ENCODE data around the gene RAB37. TPM values are rescaled to one million over a fixed set of nuclear protein-coding genes. Genes with fewer than 3 reads are reported as not detected.

RAB37 gene
- total and polyA plus RNA-seq, 9 of the 15 experiments (the other 6 are each of a cell fraction or from before 2014, with no cell fraction given): 0.03 to 0.27 (median 0.11) TPM; not detected in 4

DNA sequence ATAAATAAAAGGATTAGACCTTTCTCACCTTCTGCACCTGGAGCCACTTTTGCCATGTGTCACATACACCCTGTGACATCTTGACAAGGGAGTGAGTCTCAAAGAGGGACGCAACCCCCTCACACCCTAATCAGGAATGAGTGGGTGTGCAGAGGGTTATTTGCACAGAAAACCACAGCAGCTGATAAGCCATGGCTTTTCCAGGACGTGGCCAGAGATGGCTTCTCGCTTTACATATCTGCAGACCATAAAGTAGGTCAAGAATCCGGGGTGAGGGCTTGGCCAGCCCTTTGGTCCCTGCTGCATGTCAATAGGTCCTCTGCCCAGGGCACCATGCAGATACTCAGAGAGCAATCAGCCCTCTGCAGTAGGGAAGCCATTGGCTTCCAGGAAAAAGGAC lies 21.9 kb upstream of the RAB37 start (continued):
- TF ChIP-seq, protein P1, sequence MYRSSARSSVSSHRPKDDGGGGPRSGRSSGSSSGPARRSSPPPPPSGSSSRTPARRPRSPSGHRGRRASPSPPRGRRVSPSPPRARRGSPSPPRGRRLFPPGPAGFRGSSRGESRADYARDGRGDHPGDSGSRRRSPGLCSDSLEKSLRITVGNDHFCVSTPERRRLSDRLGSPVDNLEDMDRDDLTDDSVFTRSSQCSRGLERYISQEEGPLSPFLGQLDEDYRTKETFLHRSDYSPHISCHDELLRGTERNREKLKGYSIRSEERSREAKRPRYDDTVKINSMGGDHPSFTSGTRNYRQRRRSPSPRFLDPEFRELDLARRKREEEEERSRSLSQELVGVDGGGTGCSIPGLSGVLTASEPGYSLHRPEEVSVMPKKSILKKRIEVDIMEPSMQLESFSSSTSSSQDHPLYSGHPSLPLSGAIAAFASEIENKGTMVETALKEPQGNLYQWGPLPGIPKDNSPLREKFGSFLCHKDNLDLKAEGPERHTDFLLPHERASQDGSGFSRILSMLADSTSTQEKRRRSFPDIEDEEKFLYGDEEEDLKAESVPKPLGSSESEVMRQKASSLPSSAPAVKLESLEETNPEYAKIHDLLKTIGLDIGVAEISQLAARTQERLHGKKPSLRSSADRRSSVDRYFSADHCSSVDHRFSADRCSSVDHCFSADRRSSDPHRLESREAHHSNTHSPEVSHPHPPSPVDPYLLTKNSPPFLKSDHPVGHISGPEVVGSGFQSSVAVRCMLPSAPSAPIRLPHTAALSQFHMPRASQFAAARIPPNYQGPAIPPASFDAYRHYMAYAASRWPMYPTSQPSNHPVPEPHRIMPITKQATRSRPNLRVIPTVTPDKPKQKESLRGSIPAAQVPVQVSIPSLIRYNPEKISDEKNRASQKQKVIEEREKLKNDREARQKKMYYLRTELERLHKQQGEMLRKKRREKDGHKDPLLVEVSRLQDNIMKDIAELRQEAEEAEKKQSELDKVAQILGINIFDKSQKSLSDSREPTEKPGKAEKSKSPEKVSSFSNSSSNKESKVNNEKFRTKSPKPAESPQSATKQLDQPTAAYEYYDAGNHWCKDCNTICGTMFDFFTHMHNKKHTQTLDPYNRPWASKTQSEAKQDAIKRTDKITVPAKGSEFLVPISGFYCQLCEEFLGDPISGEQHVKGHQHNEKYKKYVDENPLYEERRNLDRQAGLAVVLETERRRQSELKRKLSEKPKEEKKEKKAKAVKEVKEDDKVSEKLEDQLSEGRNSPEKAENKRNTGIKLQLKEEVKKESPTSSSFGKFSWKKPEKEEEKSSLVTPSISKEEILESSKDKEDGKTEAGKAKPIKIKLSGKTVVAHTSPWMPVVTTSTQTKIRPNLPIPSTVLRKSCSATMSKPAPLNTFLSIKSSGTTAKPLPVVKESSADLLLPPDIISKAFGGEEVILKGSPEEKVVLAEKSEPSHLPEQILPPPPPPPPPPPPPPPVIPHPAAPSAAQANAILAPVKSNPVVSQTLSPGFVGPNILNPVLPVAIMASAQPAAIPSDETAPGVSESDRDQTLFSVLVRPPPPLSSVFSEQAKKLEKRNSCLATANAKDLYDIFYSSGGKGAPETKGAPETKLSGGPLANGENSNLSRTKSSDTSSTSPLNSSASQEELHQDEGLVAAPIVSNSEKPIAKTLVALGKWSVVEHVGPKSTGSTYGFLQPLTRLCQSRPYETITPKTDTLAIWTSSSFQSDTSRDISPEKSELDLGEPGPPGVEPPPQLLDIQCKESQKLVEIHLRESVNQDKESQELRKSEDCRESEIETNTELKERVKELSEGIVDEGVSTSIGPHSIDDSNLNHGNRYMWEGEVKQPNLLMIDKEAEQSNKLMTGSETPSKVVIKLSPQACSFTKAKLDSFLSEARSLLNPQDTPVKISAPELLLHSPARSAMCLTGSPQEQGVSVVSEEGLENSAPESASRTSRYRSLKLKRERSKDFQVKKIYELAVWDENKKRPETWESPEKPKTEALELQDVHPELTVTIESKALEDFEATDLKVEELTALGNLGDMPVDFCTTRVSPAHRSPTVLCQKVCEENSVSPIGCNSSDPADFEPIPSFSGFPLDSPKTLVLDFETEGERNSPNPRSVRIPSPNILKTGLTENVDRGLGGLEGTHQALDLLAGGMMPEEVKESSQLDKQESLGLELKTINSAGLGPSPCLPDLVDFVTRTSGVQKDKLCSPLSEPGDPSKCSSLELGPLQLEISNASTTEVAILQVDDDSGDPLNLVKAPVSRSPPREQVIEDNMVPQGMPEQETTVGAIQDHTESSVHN (IDR thresholded peaks at IDR 0.05; ENCODE audit: borderline replicate concordance in 1 of 2, low read depth in 1 of 2): peak in 1 of 2 experiments; percentile 39; a peak in 1 of 4 replicates
- TF ChIP-seq MEIS2 (IDR thresholded peaks at IDR 0.05; ENCODE audit: partially characterized antibody): peak; percentile 82
- peak; percentile 85 for TF ChIP-seq HDAC2 (IDR thresholded peaks at IDR 0.05)
- TF ChIP-seq MAZ (CRISPR knock-in tag; conservative IDR thresholded peaks at IDR 0.05 in 1 of 2, IDR thresholded peaks at IDR 0.05 in 1 of 2): peak; percentile 21 to 83; a peak in 3 of 4 replicates
- TF ChIP-seq EGR1 (conservative IDR thresholded peaks at IDR 0.05): peak; percentile 96
- TF ChIP-seq ZEB2 (IDR thresholded peaks at IDR 0.05): peak; percentile 83
- peak in 1 of 2 experiments; percentile 92; a peak in 2 of 4 replicates for TF ChIP-seq TBL1XR1 (IDR thresholded peaks at IDR 0.05; ENCODE audit: low read length in 2 of 2)
- TF ChIP-seq ZFP36 (IDR thresholded peaks at IDR 0.05; ENCODE audit: low read depth, low read length, partially characterized antibody): peak; percentile 44
- peak; percentile 79 for TF ChIP-seq BHLHE40 (IDR thresholded peaks at IDR 0.05; ENCODE audit: low read length)
- 0 out of 2 replicates have a peak, but pooled peaks have one; percentile 28 for TF ChIP-seq ETV1 (tag; conservative IDR thresholded peaks at IDR 0.05; ENCODE audit: low read depth)
- TF ChIP-seq SMARCA4 (IDR thresholded peaks at IDR 0.05): peak; percentile 85
- TF ChIP-seq MYC (IDR thresholded peaks at IDR 0.05; ENCODE audit: low read depth, low read length): peak; percentile 55; the same call in 1 of the 2 replicates
- no peak for TF ChIP-seq MYC (CRISPR knock-in tag; IDR thresholded peaks at IDR 0.05; ENCODE audit: borderline replicate concordance, low read depth)
- peak; percentile 67; the same call in 1 of the 2 replicates for TF ChIP-seq MEF2D (tag; conservative IDR thresholded peaks at IDR 0.05; ENCODE audit: low read depth)
- TF ChIP-seq ZFP30 (CRISPR knock-in tag; IDR thresholded peaks at IDR 0.05; ENCODE audit: borderline replicate concordance): no peak
- peak; percentile 71 for TF ChIP-seq FOSL1 (tag; conservative IDR thresholded peaks at IDR 0.05)
- TF ChIP-seq HMG20A (CRISPR knock-in tag; conservative IDR thresholded peaks at IDR 0.05): 0 out of 2 replicates have a peak, but pooled peaks have one; percentile 56
- no peak for TF ChIP-seq TBP (optimal IDR thresholded peaks at IDR 0.05; ENCODE audit: low read depth, low read length)
- TF ChIP-seq ZNF780A (CRISPR knock-in tag; IDR thresholded peaks at IDR 0.05): no peak
- TF ChIP-seq, protein P2, sequence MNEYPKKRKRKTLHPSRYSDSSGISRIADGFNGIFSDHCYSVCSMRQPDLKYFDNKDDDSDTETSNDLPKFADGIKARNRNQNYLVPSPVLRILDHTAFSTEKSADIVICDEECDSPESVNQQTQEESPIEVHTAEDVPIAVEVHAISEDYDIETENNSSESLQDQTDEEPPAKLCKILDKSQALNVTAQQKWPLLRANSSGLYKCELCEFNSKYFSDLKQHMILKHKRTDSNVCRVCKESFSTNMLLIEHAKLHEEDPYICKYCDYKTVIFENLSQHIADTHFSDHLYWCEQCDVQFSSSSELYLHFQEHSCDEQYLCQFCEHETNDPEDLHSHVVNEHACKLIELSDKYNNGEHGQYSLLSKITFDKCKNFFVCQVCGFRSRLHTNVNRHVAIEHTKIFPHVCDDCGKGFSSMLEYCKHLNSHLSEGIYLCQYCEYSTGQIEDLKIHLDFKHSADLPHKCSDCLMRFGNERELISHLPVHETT (CRISPR knock-in tag; conservative IDR thresholded peaks at IDR 0.05 in 1 of 2, IDR thresholded peaks at IDR 0.05 in 1 of 2): peak in 1 of 2 experiments; percentile 43; a peak in 1 of 4 replicates

All from K562 (cell line).